OCI-LY7 (cell line): ENCODE results near the gene CCDC77. TPM values are rescaled to one million over a fixed set of nuclear protein-coding genes. Genes with fewer than 3 reads are reported as not detected.

Experiments used
- BruUV-seq: library from RNA; stranded (reverse); fragments of 400-500 nt; replicated peaks from 2 replicates; lab custom pipeline; 2021; lab: Mats Ljungman, UMichigan
- CTCF ChIA-PET: fragments of 300-600 bp; sonication (Branson Sonifier 250); formaldehyde crosslinking; loops from one replicate; lab custom pipeline; 2022; ENCODE audit warnings: antibody characterized with exemption; ENCODE audit not compliant: unreplicated experiment; lab: Charles Lee
- POLR2A ChIA-PET: fragments of 300-600 bp; sonication (Branson Sonifier 250); formaldehyde crosslinking; loops from one replicate; lab custom pipeline; 2022; ENCODE audit warnings: antibody characterized with exemption; lab: Charles Lee
- DNase-seq: peaks from one replicate; pipeline ENCODE4 v3.0.0-alpha.2; 2015; ENCODE audit warnings: low spot score
- H2AFZ ChIP-seq: fragments of 200-600 bp; sonication (generic), shearing (Covaris generic); 2 replicates; pipeline ENCODE4 v1.6.1; 2014; ENCODE audit warnings: mild to moderate bottlenecking, antibody characterized with exemption, low read length, moderate library complexity
- H3K27ac ChIP-seq: fragments of 200-600 bp; sonication (generic); 2 replicates; pipeline ENCODE4 v1.5.1; 2014; ENCODE audit warnings: mixed run types, low read depth, mild to moderate bottlenecking, moderate library complexity, low read length, inconsistent platforms; ENCODE audit not compliant: poor library complexity, severe bottlenecking
- H3K36me3 ChIP-seq: fragments of 200-600 bp; sonication (generic); 2 replicates; pipeline ENCODE4 v1.6.1; 2014; ENCODE audit warnings: mild to moderate bottlenecking, antibody characterized with exemption, low read length, moderate library complexity, mixed read lengths; ENCODE audit not compliant: insufficient read depth
- H3K4me1 ChIP-seq: fragments of 200-600 bp; sonication (generic); 2 replicates; pipeline ENCODE4 v1.5.1; 2014; ENCODE audit warnings: mild to moderate bottlenecking, low read length; ENCODE audit not compliant: insufficient read depth, poor library complexity, severe bottlenecking
- H3K4me2 ChIP-seq: fragments of 200-600 bp; sonication (generic); 2 replicates; pipeline ENCODE4 v1.6.1; 2014; ENCODE audit warnings: mild to moderate bottlenecking, low read length
- H3K4me3 ChIP-seq: fragments of 200-600 bp; sonication (generic); 2 replicates; pipeline ENCODE4 v1.5.1; 2014; ENCODE audit warnings: mild to moderate bottlenecking, low read depth, low read length; ENCODE audit not compliant: poor library complexity, severe bottlenecking
- H3K79me2 ChIP-seq: fragments of 200-600 bp; sonication (generic); 2 replicates; pipeline ENCODE4 v1.6.1; 2016; ENCODE audit warnings: low read depth, mild to moderate bottlenecking, low read length, moderate library complexity, mixed read lengths; ENCODE audit not compliant: insufficient read depth
- H3K9me2 ChIP-seq: fragments of 200-600 bp; sonication (generic); 2 replicates; pipeline ENCODE4 v1.6.1; 2016; ENCODE audit warnings: mild to moderate bottlenecking, low read length, mixed read lengths; ENCODE audit not compliant: insufficient read depth
- H3K9me3 ChIP-seq: fragments of 200-600 bp; sonication (generic); 2 replicates; pipeline ENCODE4 v1.6.1; 2014; ENCODE audit warnings: mild to moderate bottlenecking, mixed run types, low read length, mixed read lengths
- H4K20me1 ChIP-seq: fragments of 200-600 bp; sonication (generic); 2 replicates; pipeline ENCODE4 v1.6.1; 2014; ENCODE audit warnings: mild to moderate bottlenecking, antibody characterized with exemption, low read length, moderate library complexity, mixed read lengths; ENCODE audit not compliant: insufficient read depth
- EZH2phosphoT487 ChIP-seq: fragments of 200-600 bp; sonication (generic); IDR thresholded peaks from 2 replicates; pipeline ENCODE4 v1.6.1; 2018; ENCODE audit warnings: low read depth, borderline replicate concordance, mild to moderate bottlenecking, mixed run types, antibody characterized with exemption, low read length, moderate library complexity, mixed read lengths
- intact Hi-C: fragments of 100-400 bp; cut with micrococcal nuclease; formaldehyde crosslinking; loops from one replicate; pipeline ENCODE4 v1.10.0; 2022; ENCODE audit not compliant: unreplicated experiment
- total RNA-seq, 2 experiments: library from RNA; depleted of rRNA in 1 of 2; stranded (reverse); fragments of >200 nt in 1 of 2; shearing (Covaris generic) in 1 of 2; gene quantifications; 2 replicates each; pipeline ENCODE4 v1.2.3, GENCODE V29; 2014 to 2022
- TF ChIP-seq, protein P1 (sequence below): fragments of 200-600 bp; sonication (generic); conservative IDR thresholded peaks from 2 replicates; pipeline ENCODE4 v1.5.1; 2014; ENCODE audit warnings: mild to moderate bottlenecking, antibody characterized with exemption, low read length, moderate library complexity, mixed read lengths

Gene CCDC77
- total RNA-seq, 2 experiments from 2014 or later: 22.2 to 22.5 TPM

DNA sequence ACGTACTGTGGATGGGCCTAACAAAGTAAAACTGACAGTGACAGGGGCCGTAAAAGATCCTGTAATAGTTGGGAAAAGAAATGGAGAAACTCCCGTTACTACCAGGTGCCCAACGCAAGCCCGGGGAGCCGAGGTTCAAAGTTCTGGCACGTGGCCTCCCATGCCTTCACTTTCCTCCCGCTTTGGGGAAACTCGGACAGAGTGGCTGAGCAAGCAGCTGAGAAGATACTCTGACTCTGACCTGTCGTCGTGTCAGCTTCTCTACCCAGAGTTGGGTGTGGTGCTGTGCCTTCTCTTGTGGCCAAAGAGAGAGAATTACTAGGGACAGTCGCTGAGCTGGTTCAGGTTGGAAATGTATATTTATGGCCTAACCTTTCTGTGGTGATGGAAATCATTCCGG, 60.0 kb downstream of the CCDC77 start:
- Histone ChIP-seq H3K9me2 (no peaks in the 10 kb centered on the region), H3K4me2 (no peak overlapping the region), H3K4me1 (peaks cover 4% of the 10 kb centered on the region), H2AFZ (no peak overlapping the region), H4K20me1 (no peaks in the 10 kb centered on the region), H3K9me3 (no peaks in the 10 kb centered on the region), H3K79me2 (no peaks in the 10 kb centered on the region), H3K4me3 (no peak overlapping the region), H3K27ac (no peak overlapping the region), H3K36me3 (no peaks in the 10 kb centered on the region)
- BruUV-seq: no TSS peak
- intact Hi-C loops: no loop called here
- DNase-seq: no peak
- ChIA-PET CTCF (interaction anchor here (0.6 kb wide), 1 partner anchor 50 kb away, joined by 4 read pairs; no protein-coding TSS in a partner anchor), POLR2A (no interaction called here)
- TF ChIP-seq, protein P1, sequence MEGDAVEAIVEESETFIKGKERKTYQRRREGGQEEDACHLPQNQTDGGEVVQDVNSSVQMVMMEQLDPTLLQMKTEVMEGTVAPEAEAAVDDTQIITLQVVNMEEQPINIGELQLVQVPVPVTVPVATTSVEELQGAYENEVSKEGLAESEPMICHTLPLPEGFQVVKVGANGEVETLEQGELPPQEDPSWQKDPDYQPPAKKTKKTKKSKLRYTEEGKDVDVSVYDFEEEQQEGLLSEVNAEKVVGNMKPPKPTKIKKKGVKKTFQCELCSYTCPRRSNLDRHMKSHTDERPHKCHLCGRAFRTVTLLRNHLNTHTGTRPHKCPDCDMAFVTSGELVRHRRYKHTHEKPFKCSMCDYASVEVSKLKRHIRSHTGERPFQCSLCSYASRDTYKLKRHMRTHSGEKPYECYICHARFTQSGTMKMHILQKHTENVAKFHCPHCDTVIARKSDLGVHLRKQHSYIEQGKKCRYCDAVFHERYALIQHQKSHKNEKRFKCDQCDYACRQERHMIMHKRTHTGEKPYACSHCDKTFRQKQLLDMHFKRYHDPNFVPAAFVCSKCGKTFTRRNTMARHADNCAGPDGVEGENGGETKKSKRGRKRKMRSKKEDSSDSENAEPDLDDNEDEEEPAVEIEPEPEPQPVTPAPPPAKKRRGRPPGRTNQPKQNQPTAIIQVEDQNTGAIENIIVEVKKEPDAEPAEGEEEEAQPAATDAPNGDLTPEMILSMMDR: no peak
- TF ChIP-seq EZH2phosphoT487: no peak

DNA sequence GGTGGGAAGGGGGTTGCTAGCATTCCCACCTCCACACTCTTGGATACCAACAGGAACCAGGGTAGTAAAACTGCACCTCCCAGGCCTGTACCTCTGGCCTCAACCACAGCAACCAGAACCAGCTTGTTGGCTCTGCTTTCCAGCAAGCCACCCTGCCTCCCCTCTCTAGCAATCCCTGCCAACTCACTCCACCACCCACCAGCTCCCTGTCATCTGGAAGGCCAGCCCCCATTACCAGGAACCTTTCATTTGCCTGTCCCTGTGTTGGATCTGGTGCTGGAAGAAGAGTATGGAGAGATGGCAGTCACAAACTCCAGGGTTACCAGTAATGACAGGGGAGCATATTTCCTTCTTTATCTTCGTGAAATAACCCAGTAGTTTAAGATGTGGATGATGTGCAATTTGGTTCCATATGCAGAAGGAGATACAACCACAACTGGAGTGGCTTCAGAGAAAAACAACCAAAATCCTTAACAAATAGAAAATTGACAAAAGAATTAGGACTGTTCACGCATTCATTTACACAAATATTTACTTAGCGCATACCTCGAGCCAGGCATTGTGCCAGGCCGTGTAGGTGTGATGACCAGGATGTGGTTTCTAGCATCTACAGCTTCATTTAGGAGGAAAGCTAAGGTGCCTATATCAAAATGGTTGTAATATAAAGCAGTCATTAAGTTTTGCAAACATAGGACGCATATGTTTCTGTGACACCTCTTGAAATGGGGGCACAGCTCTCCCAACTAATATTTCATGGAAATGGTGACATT, 61.7 kb downstream of the CCDC77 start:
- peaks cover 4% of the 10 kb centered on the region for H3K4me1 ChIP-seq
- intact Hi-C loops: no loop called here
- no peaks in the 10 kb centered on the region for H3K36me3 ChIP-seq
- TF ChIP-seq, protein P1: no peak
- TF ChIP-seq EZH2phosphoT487: no peak
- H2AFZ ChIP-seq: no peak overlapping the region
- ChIA-PET CTCF (no interaction called here), POLR2A (interaction anchor here (0.6 kb wide), 1 partner anchor 450 kb away, joined by 3 read pairs; no protein-coding TSS in a partner anchor)
- no peak overlapping the region for H3K4me2 ChIP-seq
- DNase-seq: no peak
- no peak overlapping the region for H3K27ac ChIP-seq
- H3K4me3 ChIP-seq: no peak overlapping the region
- H3K9me3 ChIP-seq: no peaks in the 10 kb centered on the region
- no peaks in the 10 kb centered on the region for H3K9me2 ChIP-seq
- no TSS peak for BruUV-seq
- H4K20me1 ChIP-seq: no peaks in the 10 kb centered on the region
- H3K79me2 ChIP-seq: no peaks in the 10 kb centered on the region
